Tibial nerve (tissue), 4 donors: ENCODE data around the gene SIAH3. TPM values are rescaled to one million over a fixed set of nuclear protein-coding genes. Genes with fewer than 3 reads are reported as not detected.

ENCODE experiments used
- DNase-seq, 2 donors: peaks; one replicate each; pipeline ENCODE4 v3.0.0-alpha.2; 2019; ENCODE audit warnings: low spot score in 2 of 2
- H3K27ac ChIP-seq, 4 donors: fragments of 200-600 bp; sonication (generic) in 3 of 4; one replicate each; pipeline ENCODE4 v1.5.1; 2017 to 2019; ENCODE audit warnings: mild to moderate bottlenecking in 1 of 4
- H3K27me3 ChIP-seq, 2 donors: fragments of 200-600 bp; sonication (generic) in 1 of 2; one replicate each; pipeline versions ENCODE4 v1.5.1 to v1.6.0; 2017 to 2019
- H3K36me3 ChIP-seq, 3 donors: fragments of 200-600 bp; sonication (generic); one replicate each; pipeline ENCODE4 v1.5.1; 2018 to 2019
- H3K4me1 ChIP-seq, 4 donors: fragments of 200-600 bp; sonication (generic) in 3 of 4; one replicate each; pipeline ENCODE4 v1.5.1; 2017 to 2019
- H3K4me3 ChIP-seq, 4 donors: fragments of 200-600 bp; sonication (generic) in 3 of 4; one replicate each; pipeline ENCODE4 v1.5.1; 2017 to 2019; ENCODE audit warnings: mild to moderate bottlenecking in 1 of 4, moderate library complexity in 1 of 4
- H3K9me3 ChIP-seq, 4 donors: fragments of 200-600 bp; sonication (generic) in 3 of 4; one replicate each; pipeline ENCODE4 v1.5.1; 2017 to 2019
- CTCF ChIP-seq, 5 experiments: fragments of 200-600 bp in 3 of 5; fragments of 450-650 bp in 2 of 5; sonication (generic) in 3 of 5; IDR thresholded peaks; one replicate each; pipeline ENCODE4 v1.5.1; 2016 to 2019; ENCODE audit warnings: antibody characterized with exemption in 5 of 5, mild to moderate bottlenecking in 3 of 5, moderate library complexity in 2 of 5
- EP300 ChIP-seq, 2 donors: sonication (generic); formaldehyde crosslinking; IDR thresholded peaks; one replicate each; pipeline ENCODE4 v1.6.1; 2017; ENCODE audit warnings: antibody characterized with exemption in 2 of 2, mild to moderate bottlenecking in 1 of 2
- POLR2A ChIP-seq, 2 donors: fragments of 450-650 bp; IDR thresholded peaks; one replicate each; pipeline ENCODE4 v1.6.1; 2017; ENCODE audit warnings: antibody characterized with exemption in 2 of 2, mild to moderate bottlenecking in 2 of 2, moderate library complexity in 2 of 2
- WGBS, 2 donors: methylation state at CpG; one replicate each; pipeline ENCODE4 v1.1.5; 2018; 5-methylcytosine and 5-hydroxymethylcytosine counted together
- total RNA-seq, 4 donors: library from RNA; depleted of rRNA; stranded (reverse); fragments of >200 nt; gene quantifications; one replicate each; pipeline ENCODE4 v1.1.0, GENCODE V29; 2016

The SIAH3 gene
- total RNA-seq, 4 donors from 2014 or later, result not detected

DNA sequence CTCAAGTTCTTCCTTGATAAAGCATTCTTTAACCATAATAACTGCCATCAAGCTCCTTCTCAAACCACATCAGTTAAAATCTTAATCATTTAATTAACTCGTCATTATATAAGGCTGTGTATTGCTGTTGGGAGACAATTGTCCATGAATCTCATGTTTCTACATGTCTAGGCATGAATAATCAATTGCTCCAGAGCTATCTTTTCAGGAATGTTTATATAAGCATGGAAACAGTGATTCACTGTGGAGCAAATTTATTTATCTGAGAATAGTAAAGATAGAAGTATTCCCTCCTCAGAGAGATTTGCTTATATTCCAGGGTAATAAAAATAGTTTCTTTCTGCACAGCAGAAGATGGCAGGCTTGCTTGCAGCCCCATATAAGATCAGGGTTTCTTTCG lies 78.3 kb downstream of the SIAH3 start:
- Histone ChIP-seq H3K36me3 (no peaks in the 10 kb centered on the region), H3K4me3 (no peak overlapping the region), H3K27ac (no peak overlapping the region), H3K27me3 (no peaks in the 10 kb centered on the region), H3K9me3 (no peaks in the 10 kb centered on the region), H3K4me1 (no peaks in the 10 kb centered on the region)
- TF ChIP-seq EP300 (IDR thresholded peaks at IDR 0.05) (no peak), POLR2A (IDR thresholded peaks at IDR 0.05) (no peak), CTCF (IDR thresholded peaks at IDR 0.05) (no peak)
- no peak for DNase-seq
- 71 to 79% methylated on average over 2 of the region's 2 CpGs for WGBS, 2 donors

DNA sequence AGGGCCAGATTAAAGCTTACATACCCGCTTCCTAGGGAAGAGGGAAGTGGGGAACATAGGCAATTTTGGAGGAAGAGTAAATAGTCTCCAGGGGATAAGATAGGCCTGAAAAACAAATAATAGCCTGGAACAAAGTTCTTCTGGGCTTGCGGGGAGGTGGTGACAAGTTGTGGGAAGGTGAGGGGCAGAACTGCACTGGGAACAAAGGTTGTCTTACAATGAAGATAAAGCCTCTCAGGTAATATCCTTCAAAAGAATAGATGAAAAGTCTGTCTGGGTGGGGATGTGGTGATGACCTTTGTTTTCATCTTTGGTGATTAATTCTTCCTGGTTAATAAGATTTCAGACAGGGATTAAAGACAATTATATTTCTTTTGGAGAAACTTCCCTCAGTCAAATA lies 80.7 kb downstream of the SIAH3 start:
- no peaks in the 10 kb centered on the region for H3K9me3 ChIP-seq
- H3K27me3 ChIP-seq, result no peaks in the 10 kb centered on the region
- H3K4me1 ChIP-seq, result no peaks in the 10 kb centered on the region
- H3K36me3 ChIP-seq, result no peaks in the 10 kb centered on the region
- WGBS, 2 donors, result 88 to 94% methylated on average over 2 of the region's 2 CpGs
- no peak overlapping the region for H3K4me3 ChIP-seq
- TF ChIP-seq CTCF (IDR thresholded peaks at IDR 0.05), result no peak
- no peak for TF ChIP-seq POLR2A (IDR thresholded peaks at IDR 0.05)
- TF ChIP-seq EP300 (IDR thresholded peaks at IDR 0.05), result no peak
- no peak overlapping the region for H3K27ac ChIP-seq
- DNase-seq, result no peak

- H3K9me3 ChIP-seq, result no peaks in the 10 kb centered on the region
- H3K4me1 ChIP-seq, result no peaks in the 10 kb centered on the region
- H3K4me3 ChIP-seq, result no peak overlapping the region
- H3K27ac ChIP-seq, result no peak overlapping the region
- TF ChIP-seq EP300 (IDR thresholded peaks at IDR 0.05) (no peak), CTCF (IDR thresholded peaks at IDR 0.05) (no peak), POLR2A (IDR thresholded peaks at IDR 0.05) (no peak)
- H3K27me3 ChIP-seq, result no peaks in the 10 kb centered on the region
- WGBS, 2 donors, result 27 to 29% methylated on average over 4 of the region's 4 CpGs
- DNase-seq, result no peak
- no peaks in the 10 kb centered on the region for H3K36me3 ChIP-seq
Observed at GRCh38 chr13:45768656-45769479, 82.7 kb downstream of the SIAH3 start.

DNA sequence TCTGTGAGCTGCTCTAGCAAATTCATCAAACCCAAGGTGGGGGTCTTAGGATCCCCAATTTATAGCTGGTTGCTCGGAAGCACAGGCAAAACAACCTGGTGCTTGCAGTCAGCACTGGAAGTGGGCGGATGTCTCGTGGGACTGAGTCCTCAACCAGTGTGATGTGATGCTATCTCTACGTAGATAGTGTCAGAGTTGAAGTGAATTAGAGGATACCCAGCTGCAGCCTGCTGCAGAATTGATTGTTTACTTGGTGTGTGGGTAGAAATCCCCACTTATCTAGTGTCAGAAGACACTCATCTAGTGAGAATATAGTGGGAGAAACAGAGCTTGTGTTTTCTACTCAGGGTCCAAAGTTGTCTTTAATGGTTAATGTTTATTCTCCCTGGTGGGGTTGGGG lies 86.1 kb downstream of the SIAH3 start:
- no peaks in the 10 kb centered on the region for H3K4me1 ChIP-seq

More for the DNA sequence above, 86.1 kb downstream of the SIAH3 start:
- Histone ChIP-seq H3K27ac (no peak overlapping the region), H3K36me3 (no peaks in the 10 kb centered on the region), H3K27me3 (no peaks in the 10 kb centered on the region), H3K4me3 (no peak overlapping the region), H3K9me3 (no peaks in the 10 kb centered on the region)
- 63 to 73% methylated on average over 4 of the region's 4 CpGs for WGBS, 2 donors
- DNase-seq, result no peak
- TF ChIP-seq POLR2A (IDR thresholded peaks at IDR 0.05), result no peak
- no peak for TF ChIP-seq CTCF (IDR thresholded peaks at IDR 0.05)
- TF ChIP-seq EP300 (IDR thresholded peaks at IDR 0.05), result no peak
